Measurements from ENCODE around the gene RAB9B. TPM values are rescaled to one million over a fixed set of nuclear protein-coding genes. Genes with fewer than 3 reads are reported as not detected.

RAB9B gene
- total RNA-seq, 1 experiment from 2014 or later: 0.05 TPM

DNA sequence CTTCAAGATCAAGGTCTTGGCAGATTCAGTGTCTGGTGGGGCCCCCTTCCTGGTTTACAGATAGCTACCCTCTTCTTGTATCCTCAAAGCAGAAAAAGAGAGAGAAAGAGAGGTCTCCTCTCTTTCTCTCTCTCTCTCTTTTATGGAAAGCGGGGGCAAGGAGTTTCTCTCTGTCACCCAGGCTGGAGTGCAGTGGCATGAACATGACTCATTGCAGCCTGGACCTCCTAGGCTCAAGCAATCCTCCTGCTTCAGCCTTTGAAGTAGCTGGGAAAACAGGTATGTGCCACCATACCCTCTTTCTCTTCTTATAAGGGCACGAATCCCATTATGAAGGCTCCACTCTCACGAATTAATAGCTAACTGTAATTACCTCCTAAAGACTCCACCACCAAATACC is 20.2 kb downstream of the RAB9B start:
- ChIA-PET POLR2A (no interaction called here), CTCF (no interaction called here), RAD21 (ENCODE audit: low non-redundant PET in 1 of 2, low total read pairs in 2 of 2, uncharacterized antibody in 2 of 2, unreplicated experiment in 2 of 2) (no interaction called here)
- H3K4me1 ChIP-seq (ENCODE audit: control insufficient read depth in 1 of 2, insufficient read depth in 2 of 2, low read length in 2 of 2): no peaks in the 10 kb centered on the region
- DNase-seq (ENCODE audit: low read depth, low spot score): no peak
- H3K9ac ChIP-seq (ENCODE audit: low read length): no peak overlapping the region
- no TSS peak for BruUV-seq (replicated peaks)
- no peak for TF ChIP-seq EZH2 (IDR thresholded peaks at IDR 0.05)
- no peak for TF ChIP-seq YY1 (IDR thresholded peaks at IDR 0.05; ENCODE audit: extremely low read depth, insufficient replicate concordance, low read depth, low read length)
- TF ChIP-seq, protein P1, sequence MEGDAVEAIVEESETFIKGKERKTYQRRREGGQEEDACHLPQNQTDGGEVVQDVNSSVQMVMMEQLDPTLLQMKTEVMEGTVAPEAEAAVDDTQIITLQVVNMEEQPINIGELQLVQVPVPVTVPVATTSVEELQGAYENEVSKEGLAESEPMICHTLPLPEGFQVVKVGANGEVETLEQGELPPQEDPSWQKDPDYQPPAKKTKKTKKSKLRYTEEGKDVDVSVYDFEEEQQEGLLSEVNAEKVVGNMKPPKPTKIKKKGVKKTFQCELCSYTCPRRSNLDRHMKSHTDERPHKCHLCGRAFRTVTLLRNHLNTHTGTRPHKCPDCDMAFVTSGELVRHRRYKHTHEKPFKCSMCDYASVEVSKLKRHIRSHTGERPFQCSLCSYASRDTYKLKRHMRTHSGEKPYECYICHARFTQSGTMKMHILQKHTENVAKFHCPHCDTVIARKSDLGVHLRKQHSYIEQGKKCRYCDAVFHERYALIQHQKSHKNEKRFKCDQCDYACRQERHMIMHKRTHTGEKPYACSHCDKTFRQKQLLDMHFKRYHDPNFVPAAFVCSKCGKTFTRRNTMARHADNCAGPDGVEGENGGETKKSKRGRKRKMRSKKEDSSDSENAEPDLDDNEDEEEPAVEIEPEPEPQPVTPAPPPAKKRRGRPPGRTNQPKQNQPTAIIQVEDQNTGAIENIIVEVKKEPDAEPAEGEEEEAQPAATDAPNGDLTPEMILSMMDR (IDR thresholded peaks at IDR 0.05 in 2 of 3, conservative IDR thresholded peaks at IDR 0.05 in 1 of 3; ENCODE audit: borderline replicate concordance in 1 of 3, insufficient read depth in 1 of 3, low read depth in 2 of 3, low read length in 2 of 3): no peak
- no peak for TF ChIP-seq RAD21 (IDR thresholded peaks at IDR 0.05; ENCODE audit: low read depth)
- TF ChIP-seq JUND (IDR thresholded peaks at IDR 0.05): no peak
- TF ChIP-seq ZNF274 (IDR thresholded peaks at IDR 0.05; ENCODE audit: low read depth, low read length): no peak
- TF ChIP-seq, protein P2, sequence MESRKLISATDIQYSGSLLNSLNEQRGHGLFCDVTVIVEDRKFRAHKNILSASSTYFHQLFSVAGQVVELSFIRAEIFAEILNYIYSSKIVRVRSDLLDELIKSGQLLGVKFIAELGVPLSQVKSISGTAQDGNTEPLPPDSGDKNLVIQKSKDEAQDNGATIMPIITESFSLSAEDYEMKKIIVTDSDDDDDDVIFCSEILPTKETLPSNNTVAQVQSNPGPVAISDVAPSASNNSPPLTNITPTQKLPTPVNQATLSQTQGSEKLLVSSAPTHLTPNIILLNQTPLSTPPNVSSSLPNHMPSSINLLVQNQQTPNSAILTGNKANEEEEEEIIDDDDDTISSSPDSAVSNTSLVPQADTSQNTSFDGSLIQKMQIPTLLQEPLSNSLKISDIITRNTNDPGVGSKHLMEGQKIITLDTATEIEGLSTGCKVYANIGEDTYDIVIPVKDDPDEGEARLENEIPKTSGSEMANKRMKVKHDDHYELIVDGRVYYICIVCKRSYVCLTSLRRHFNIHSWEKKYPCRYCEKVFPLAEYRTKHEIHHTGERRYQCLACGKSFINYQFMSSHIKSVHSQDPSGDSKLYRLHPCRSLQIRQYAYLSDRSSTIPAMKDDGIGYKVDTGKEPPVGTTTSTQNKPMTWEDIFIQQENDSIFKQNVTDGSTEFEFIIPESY (IDR thresholded peaks at IDR 0.05; ENCODE audit: extremely low read depth, insufficient replicate concordance, low read length): no peak
- no peak for TF ChIP-seq SP1 (IDR thresholded peaks at IDR 0.05; ENCODE audit: low read depth)
- no peak for TF ChIP-seq EGR1 (IDR thresholded peaks at IDR 0.05; ENCODE audit: low read depth)
- TF ChIP-seq SIN3A (IDR thresholded peaks at IDR 0.05; ENCODE audit: low read depth): no peak
- no peak for TF ChIP-seq ELF1 (IDR thresholded peaks at IDR 0.05; ENCODE audit: borderline replicate concordance, low read depth)
- TF ChIP-seq CBX3 (IDR thresholded peaks at IDR 0.05; ENCODE audit: low read depth): no peak
- TF ChIP-seq CEBPB (IDR thresholded peaks at IDR 0.05; ENCODE audit: low read depth): no peak
- no peak for TF ChIP-seq ZFX (IDR thresholded peaks at IDR 0.05)
- TF ChIP-seq, protein P3, sequence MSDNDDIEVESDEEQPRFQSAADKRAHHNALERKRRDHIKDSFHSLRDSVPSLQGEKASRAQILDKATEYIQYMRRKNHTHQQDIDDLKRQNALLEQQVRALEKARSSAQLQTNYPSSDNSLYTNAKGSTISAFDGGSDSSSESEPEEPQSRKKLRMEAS (IDR thresholded peaks at IDR 0.05): no peak
- TF ChIP-seq, protein P4, sequence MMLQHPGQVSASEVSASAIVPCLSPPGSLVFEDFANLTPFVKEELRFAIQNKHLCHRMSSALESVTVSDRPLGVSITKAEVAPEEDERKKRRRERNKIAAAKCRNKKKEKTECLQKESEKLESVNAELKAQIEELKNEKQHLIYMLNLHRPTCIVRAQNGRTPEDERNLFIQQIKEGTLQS (IDR thresholded peaks at IDR 0.05): no peak
- TF ChIP-seq EZH2phosphoT487 (IDR thresholded peaks at IDR 0.05; ENCODE audit: borderline replicate concordance): no peak
- no peak for TF ChIP-seq SRF (IDR thresholded peaks at IDR 0.05; ENCODE audit: low read depth)
- TF ChIP-seq TCF7L2 (IDR thresholded peaks at IDR 0.05; ENCODE audit: borderline replicate concordance, extremely low read depth, insufficient read depth, insufficient read length): no peak
- TF ChIP-seq POLR2A (IDR thresholded peaks at IDR 0.05; ENCODE audit: borderline replicate concordance, extremely low read depth, insufficient read depth, insufficient read length): no peak
- H3K4me2 ChIP-seq (ENCODE audit: low read length): no peak overlapping the region
- H3K9me3 ChIP-seq (ENCODE audit: control insufficient read depth in 1 of 2, insufficient read depth in 1 of 2, low read depth in 1 of 2, low read length in 2 of 2): no peaks in the 10 kb centered on the region
- no peak overlapping the region for H2AFZ ChIP-seq (ENCODE audit: low read depth, low read length, poor library complexity, severe bottlenecking)
- H3K4me3 ChIP-seq (replicated peaks in 1 of 2; ENCODE audit: low read depth in 1 of 2, low read length in 2 of 2): no peak overlapping the region
- H3K9me2 ChIP-seq (ENCODE audit: insufficient read depth): no peaks in the 10 kb centered on the region
- H3K27me3 ChIP-seq (ENCODE audit: insufficient read depth, low read length): 0 out of 2 replicates have a peak, but pooled peaks cover 3% of the 10 kb centered on the region
- H3K79me2 ChIP-seq (ENCODE audit: insufficient read depth, low read length): no peaks in the 10 kb centered on the region
- no peak overlapping the region for H3K27ac ChIP-seq (ENCODE audit: low read depth, low read length)
- ATAC-seq: no peak
- intact Hi-C loops (cut with micrococcal nuclease): no loop called here
- H4K20me1 ChIP-seq (ENCODE audit: insufficient read depth): no peaks in the 10 kb centered on the region
- no peaks in the 10 kb centered on the region for H3K36me3 ChIP-seq (ENCODE audit: control insufficient read depth in 1 of 2, insufficient read depth in 2 of 2, low read length in 2 of 2)

Measured in HCT116 (cell line).